HG03558 (cell line): ENCODE results near the gene PPP1R14C.
"Not testable (repeated sequence)": the region's sequence is repeated elsewhere in the genome, so short reads cannot be mapped to it uniquely, and the experiment has no call there.

Experiments
- ATAC-seq: cut with Tn5 transposase; IDR thresholded peaks from one replicate; pipeline ENCODE4 v1.9.1; 2021; ENCODE audit warnings: moderate number of reproducible peaks; ENCODE audit not compliant: unreplicated experiment; ENCODE audit errors: extremely low read depth

The PPP1R14C gene

GRCh38 chr6:150186129-150186898 lies 43.5 kb downstream of the PPP1R14C start:
- no peak for ATAC-seq

GRCh38 chr6:150187433-150187832 lies 44.6 kb downstream of the PPP1R14C start:
- not testable (repeated sequence) for ATAC-seq

- no peak for ATAC-seq
Measured at GRCh38 chr6:150189122-150189521, 46.3 kb downstream of the PPP1R14C start.

GRCh38 chr6:150191809-150192208 lies 49.0 kb downstream of the PPP1R14C start:
- no peak for ATAC-seq

- no peak for ATAC-seq
Measured at GRCh38 chr6:150194195-150194594, 51.4 kb downstream of the PPP1R14C start.

GRCh38 chr6:150195996-150196417 lies 53.2 kb downstream of the PPP1R14C start:
- no peak for ATAC-seq

- ATAC-seq = no peak
Measured at GRCh38 chr6:150196942-150197745, 54.3 kb downstream of the PPP1R14C start.

GRCh38 chr6:150198532-150198931 lies 55.7 kb downstream of the PPP1R14C start:
- no peak for ATAC-seq

GRCh38 chr6:150199241-150199640 lies 56.4 kb downstream of the PPP1R14C start:
- ATAC-seq = no peak

- ATAC-seq = no peak
Measured at GRCh38 chr6:150200428-150201100, 57.7 kb downstream of the PPP1R14C start.

- no peak for ATAC-seq
Measured at GRCh38 chr6:150201285-150201684, 58.4 kb downstream of the PPP1R14C start.

- no peak for ATAC-seq
Measured at GRCh38 chr6:150201772-150202329, 59.0 kb downstream of the PPP1R14C start.

GRCh38 chr6:150202404-150202803 lies 59.6 kb downstream of the PPP1R14C start:
- ATAC-seq = no peak

GRCh38 chr6:150202934-150203333 lies 60.1 kb downstream of the PPP1R14C start:
- no peak for ATAC-seq

GRCh38 chr6:150203378-150203777 lies 60.5 kb downstream of the PPP1R14C start:
- ATAC-seq = no peak

- ATAC-seq = no peak
Measured at GRCh38 chr6:150203871-150204545, 61.2 kb downstream of the PPP1R14C start.

GRCh38 chr6:150204705-150205472 lies 62.0 kb downstream of the PPP1R14C start:
- ATAC-seq = no peak

- ATAC-seq = no peak
Measured at GRCh38 chr6:150207931-150208570, 65.2 kb downstream of the PPP1R14C start.
